Activated CD8-positive, alpha-beta memory T cell treated with anti-CD3 and anti-CD28 coated beads for 36 hours (primary cell): ENCODE results near the gene CACNA2D1. TPM values are rescaled to one million over a fixed set of nuclear protein-coding genes. Genes with fewer than 3 reads are reported as not detected.

Source experiments
- CTCF ChIA-PET: fragments of 350-600 bp; sonication (Branson Sonifier 250); formaldehyde crosslinking; loops from one replicate; lab custom pipeline; 2021; ENCODE audit warnings: antibody characterized with exemption; lab: Charles Lee
- POLR2A ChIA-PET: fragments of 350-600 bp; sonication (Branson Sonifier 250); formaldehyde crosslinking; loops from one replicate; lab custom pipeline; 2021; ENCODE audit warnings: antibody characterized with exemption; lab: Charles Lee
- total RNA-seq, 2 experiments: library from RNA; stranded (reverse); gene quantifications; one replicate each; pipeline ENCODE4 v1.2.3, GENCODE V29; 2021

Gene CACNA2D1
- total RNA-seq, 2 experiments from 2014 or later = not detected

DNA sequence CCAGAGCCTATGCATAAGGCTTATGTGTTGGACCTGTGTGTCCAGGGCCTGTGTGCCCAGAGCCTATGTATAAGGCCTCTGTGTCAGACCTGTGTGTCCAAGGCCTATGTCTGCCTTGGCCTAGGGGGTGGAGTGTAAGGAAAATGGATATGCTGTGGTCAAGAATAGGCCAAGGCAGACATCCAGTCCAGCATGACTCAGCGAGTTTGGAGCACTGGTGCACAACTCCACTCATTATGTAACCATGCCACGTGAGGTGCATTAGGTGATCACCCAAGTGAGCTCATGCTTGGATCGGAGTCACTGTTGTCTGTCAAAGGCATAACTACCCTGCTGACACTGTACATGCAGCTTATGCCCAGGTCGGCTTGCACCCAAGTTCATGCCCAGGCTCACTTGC lies 238.9 kb downstream of the CACNA2D1 start:
- POLR2A ChIA-PET = no interaction called here
- CTCF ChIA-PET = no interaction called here

DNA sequence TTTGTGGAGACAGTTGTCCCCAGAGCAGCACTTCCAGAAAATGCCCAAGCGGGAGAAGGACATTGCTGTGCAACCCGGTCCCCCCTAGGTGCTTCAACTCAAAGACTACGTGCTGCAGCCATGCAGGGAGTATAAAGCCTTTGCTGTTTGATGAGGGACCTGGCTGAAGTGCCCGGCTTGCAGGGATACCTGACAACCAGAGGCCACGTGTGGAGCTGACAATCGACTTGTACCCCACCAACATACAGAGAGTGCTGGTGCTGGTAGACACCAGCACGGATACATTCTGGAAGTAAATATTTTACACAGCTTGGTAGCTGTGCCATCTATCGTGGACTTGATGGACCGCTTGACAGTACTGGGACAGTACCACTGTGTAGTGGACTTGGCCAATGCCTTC lies 240.6 kb downstream of the CACNA2D1 start:
- ChIA-PET POLR2A (no interaction called here), CTCF (no interaction called here)

DNA sequence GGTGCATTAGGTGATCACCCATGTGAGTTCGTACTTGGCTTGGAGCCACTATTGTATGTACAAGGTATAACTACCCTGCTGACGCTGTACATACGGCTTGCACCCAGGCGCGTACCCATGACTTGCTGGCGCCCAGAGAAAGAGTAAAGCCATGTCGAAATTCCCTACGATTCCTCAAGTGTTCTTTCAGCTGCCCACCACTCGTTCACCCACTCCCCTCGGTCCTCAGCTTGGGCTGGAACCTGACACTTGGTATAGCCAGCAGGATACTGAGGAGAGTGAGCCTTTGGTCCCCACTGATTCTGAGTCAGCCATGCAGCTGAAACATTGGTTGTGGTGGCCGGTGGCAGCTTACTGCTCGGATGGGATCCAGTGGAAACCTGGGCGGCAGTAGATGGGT lies 241.5 kb downstream of the CACNA2D1 start:
- CTCF ChIA-PET = no interaction called here
- POLR2A ChIA-PET = no interaction called here

DNA sequence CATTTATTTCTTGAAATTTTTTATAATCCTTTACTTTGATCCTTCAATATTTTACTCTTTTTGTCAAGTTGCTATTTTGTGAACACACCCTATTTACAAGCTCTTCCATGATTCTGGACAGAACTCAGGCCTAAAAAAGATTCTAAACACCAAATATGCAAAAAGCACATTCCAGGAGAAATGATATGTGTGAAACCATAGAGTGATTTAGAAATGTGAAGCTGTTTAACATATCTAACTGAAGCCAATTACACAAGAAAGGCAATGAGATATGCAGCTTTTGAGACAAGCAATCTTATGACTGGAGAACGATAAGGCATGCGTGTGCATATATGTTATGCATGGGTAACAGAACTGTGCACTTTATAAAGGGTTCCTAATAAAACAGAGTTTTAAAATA lies 243.0 kb downstream of the CACNA2D1 start:
- CTCF ChIA-PET = no interaction called here
- POLR2A ChIA-PET = no interaction called here

DNA sequence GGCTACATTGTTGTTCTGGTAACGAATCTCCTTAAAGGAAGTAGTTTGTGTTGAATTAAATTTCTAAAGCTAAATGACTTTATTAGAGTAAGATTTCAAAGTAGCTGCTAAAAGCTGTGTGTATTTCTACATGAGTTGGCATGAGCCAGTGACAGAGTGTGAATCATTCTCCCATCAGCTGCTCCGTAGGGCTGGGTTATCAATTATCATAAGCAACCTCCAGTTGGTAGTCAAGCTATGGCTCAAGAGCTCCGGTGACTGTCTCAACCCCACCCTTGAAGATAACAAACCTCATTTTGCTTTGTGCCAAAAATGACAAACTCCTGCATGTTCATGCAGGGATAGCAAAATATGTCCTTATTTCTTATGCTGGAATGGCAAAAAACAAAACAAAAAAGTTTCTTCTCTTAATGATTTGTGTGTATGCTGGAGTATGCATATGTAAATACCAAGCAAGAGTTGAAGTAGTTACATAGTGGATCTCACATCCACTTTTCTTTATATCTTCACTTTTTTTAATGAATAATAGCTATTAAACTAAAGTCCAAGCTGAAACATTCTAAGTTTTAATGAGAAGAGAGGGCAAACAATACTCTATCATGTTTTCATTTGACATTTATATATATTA lies 249.4 kb downstream of the CACNA2D1 start:
- POLR2A ChIA-PET = no interaction called here
- CTCF ChIA-PET = no interaction called here

DNA sequence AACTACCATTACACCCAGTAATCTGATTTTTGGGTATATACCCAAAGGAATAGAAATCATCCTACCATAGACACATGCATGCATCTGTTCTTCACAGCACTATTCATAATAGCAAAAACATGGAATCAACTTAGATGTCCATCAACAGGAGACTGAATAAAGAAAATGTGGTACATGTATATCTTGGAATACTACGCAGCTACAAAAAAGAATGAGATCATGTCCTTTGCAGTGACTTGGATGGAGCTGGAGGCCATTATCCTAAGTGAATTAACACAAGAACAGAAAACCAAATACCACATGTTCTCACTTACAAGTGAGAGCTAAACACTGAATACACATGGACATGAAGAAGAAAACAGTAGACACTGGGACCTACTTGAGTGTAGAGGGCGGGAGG lies 254.9 kb downstream of the CACNA2D1 start:
- CTCF ChIA-PET = no interaction called here
- POLR2A ChIA-PET = no interaction called here

DNA sequence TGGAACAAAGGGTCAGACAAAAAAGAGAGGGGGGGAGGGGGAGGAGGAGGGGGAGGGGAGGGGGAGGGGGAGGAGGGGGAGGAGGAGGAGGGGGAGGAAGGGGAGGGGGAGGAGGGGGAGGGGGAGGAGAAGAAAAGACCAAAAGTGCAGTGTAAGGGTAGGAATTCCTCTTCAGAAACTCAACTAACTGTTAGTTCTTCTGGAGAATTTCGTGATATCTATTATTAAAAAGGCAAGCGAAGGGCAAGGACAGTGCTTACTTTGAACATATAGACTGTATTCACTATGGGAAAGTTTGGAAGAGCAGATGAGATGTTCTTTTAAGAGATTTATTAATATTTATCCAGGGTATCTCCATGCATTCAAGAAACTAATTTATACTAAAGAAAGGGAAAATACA lies 258.1 kb downstream of the CACNA2D1 start:
- ChIA-PET CTCF (no interaction called here), POLR2A (no interaction called here)

DNA sequence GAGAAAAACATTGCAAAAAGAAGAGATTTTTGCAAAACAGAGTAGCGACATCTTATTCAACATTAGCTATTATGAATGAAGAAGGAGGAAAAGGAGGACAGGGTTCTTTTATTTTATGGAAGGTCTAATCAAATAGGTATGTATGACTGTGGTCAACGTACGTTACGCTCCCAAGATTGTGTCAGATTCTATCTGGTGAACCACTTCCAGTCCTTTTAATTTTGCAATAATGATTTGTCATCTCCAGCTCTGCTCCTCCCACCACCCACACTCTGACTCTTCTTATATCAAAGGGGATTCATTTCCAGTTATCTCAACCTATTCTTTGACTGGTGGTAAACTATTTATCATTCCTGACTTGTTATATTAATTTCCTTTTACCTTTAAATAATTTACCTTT lies 259.9 kb downstream of the CACNA2D1 start:
- ChIA-PET CTCF (interaction anchor here (0.7 kb wide), 1 partner anchor 60 kb away, joined by 4 read pairs; no protein-coding TSS in a partner anchor), POLR2A (no interaction called here)

DNA sequence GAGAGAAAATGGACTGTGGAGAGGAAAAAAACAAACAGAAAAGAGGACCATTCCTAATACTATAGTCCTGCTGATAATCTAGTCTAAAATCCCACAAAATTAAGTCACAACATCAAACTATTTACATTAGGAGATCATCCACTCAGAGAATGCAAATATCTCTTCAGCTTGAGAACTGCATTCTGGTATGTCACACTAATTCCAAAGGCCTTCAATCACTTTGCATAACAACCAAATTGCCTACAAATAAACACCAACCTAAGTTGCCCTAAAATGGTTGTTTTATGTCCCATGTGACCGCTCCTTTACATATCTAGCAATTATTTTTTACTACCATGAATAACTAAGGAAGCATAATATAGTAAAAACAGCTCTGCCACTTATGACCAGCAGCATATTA lies 264.3 kb downstream of the CACNA2D1 start:
- CTCF ChIA-PET = no interaction called here
- POLR2A ChIA-PET = no interaction called here

DNA sequence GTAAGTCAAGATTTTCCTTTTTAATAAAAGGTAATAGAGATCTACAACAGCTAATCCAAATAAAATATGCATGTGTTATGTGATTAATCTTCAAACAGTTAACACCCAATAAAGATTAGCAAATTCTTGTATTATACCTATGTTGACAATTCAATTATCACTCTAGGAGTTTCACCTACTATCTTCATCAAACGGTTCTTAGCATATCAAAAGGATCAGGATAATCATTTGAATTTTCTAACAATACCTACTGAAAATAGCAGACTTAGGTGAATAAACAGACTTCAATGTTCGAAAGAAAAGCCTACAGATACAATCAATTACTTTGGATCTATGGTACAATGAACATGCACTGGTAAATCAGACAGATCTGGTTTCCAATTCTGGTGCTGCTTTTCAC lies 268.3 kb downstream of the CACNA2D1 start:
- CTCF ChIA-PET = no interaction called here
- POLR2A ChIA-PET = no interaction called here

DNA sequence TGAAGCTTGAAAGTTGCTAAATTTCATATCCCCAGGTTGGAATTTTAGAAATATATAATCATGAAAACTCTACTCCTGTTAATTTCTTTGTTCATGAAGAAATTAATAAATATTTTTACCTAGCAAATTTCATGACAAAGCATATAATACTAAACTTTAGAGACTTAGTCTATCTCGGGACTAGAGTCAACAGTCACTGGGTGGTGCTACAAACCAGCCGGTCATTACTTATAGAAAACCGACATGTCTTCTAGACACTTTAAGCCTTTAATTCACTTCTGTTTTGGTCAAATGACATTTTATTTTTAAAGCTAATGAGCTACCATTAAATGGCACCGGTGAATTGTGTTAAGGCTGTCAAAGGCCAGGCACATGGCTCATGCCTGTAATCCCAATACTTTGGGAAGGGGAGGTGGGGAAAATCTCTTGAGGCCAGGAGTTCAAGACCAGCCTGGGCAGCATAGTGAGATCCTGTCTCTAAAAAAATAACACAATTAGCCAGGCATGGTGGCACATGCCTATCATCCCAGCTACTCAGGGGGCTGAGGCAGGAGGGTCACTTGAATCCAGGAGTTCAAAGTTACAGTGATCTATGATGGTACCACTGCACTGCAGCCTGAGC lies 270.1 kb downstream of the CACNA2D1 start:
- POLR2A ChIA-PET = no interaction called here
- CTCF ChIA-PET = no interaction called here

DNA sequence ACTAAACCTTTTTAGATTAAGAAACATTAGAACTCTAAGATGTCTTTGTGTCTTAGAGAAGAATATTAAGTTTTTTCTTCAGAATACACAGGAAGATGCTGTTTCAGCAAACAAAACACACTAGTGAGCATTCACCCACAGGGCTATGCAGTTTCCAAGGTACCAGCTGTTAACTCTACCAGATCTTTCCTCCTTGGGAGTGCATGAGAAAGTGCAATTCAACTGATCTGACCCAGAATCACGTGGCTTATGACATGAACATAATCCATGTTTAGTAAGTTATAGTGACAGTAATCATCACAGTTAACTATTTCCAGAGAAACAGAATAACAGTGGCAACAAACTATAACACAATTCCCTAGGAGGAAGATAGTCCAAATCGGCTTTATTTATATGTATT lies 270.7 kb downstream of the CACNA2D1 start:
- CTCF ChIA-PET = no interaction called here
- POLR2A ChIA-PET = no interaction called here

DNA sequence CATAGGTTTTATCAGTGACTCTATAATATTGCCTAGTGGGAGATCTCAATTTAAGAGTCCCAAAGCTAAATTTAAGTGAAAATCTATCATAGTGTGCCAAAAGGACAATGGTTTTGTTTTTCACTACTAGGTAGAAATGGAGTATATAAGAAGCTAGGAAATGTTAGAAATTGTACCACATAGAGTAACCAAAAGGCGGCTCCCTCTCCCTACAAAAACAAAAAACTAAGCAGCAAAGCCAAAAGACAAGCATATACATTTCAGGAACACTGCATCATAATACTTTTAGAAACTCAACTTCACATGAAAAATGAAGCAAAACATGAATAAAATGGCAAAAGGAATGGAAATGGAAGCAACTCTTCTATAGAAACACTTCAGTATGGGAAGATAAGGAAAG lies 271.6 kb downstream of the CACNA2D1 start:
- POLR2A ChIA-PET = no interaction called here
- CTCF ChIA-PET = no interaction called here

DNA sequence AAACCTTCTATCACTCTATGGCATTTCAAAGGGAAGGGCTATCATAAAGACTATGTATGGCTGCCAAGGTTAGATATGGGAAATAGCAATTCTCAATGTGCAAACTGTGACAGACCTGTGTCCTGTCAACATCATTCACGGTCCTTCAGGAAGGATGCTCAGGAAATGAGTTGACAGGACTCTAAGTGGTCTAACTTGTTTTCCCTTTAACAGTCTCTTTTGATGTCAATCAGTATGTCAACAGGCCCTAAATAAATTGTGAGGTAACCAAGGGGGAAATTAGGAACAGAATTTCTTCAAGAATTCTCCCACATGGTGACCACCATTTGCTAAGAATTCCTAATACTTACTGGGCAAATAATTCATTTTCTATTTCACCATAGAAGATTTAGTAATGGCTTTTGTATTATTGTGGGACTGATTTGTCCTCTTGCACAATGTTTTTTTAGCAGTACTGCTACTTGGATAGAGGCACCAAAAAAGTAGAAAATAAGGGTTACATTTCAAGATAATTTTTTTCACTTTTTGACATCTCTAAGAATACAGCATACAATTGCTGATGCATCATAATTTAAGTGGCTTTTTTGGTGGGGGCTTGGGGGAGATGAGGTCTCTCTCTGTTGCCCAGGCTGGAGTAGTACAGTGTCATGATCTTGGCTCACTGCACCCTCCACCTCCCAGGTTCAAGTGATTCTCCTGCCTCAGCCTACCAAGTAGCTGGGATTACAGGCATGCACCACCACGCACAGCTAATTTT lies 275.8 kb downstream of the CACNA2D1 start:
- ChIA-PET POLR2A (no interaction called here), CTCF (no interaction called here)

DNA sequence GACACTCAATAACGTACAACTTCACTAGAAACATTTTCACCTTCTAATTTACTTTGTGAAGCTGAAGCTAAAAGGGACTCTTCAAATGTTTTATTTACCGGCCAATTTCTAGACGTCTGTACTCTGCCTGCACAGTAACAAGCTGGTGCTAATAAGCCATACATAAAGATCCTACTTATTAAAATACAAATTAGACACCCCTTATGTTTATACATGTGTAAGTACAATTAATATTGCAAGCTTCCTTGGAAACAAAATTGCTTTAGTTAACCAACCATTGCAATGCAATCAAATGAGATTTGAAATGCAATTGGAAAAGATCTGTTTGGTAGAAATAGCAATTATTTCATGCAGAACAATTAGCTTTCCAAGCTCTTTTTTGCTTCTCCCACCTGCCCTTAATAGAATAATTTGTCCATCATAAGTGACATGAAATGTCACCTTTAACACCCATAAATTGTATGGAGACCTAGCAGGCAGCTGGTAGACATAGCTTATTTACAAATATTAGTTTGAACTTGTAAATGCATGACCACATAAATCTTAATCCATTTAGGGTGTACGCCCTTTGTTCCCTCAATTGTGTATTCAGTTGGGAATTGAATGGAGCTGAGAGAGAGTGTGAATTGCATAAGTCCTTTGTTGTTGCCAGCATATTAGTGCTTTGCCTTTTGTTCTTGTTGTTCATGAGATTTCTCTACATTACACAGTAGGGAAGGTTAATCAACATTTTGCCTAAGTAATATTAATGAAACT lies 277.1 kb downstream of the CACNA2D1 start:
- POLR2A ChIA-PET = no interaction called here
- CTCF ChIA-PET = no interaction called here

DNA sequence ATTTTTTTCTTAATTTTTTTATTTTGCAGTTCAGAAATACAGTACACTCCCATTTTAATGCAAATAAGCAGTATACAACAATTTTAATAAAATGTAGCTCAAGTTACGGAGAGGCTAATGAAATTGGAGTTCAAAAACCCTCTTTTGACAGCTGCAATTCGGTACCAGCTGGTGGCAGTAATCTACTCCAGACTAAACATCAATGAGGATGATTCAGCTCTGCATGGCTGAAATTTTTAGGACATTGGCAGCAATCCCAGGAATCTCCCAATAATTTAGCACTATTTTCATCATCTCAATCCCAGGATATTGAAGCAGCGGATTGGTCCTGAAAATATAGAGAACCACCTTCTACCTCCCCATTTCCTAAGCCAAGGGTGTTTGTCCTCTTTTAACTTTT lies 278.8 kb downstream of the CACNA2D1 start:
- ChIA-PET POLR2A (no interaction called here), CTCF (no interaction called here)

DNA sequence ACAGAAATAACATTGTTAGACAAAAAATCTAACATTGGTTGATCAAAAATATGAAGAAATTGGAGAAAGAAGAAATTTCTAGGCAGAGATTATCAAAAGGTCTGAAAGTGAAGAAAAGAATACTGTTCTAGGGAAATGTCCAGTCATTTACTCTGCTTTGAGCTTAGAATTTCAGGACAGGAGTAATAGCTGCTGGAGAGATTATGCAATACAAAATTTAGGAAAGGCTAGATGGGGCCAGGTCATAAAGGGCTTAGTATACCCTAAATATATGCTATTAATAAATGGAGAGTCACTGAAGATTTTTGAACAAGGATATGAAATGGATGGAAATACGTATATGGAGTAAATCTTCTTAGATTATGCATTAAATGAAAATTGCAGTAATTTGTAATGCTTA lies 279.2 kb downstream of the CACNA2D1 start:
- POLR2A ChIA-PET = no interaction called here

DNA sequence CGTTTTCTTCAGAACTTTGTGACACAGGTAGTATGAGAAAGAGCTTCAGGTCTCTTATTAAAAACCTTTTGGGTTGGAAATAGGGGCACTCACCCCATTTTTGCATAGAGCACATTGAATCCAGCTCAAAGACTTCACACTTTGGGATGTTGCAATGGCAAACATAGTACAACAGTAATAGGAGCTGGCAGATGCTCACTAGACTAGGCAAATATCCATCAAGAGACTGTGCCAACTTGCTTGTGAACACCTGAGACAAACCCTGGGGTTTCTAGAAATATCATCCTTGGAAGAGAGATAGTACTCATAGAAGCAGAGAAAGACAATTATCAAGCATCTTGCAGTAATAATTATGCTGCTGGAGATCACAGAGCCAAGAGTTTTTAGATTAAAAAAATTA lies 280.0 kb downstream of the CACNA2D1 start:
- POLR2A ChIA-PET = no interaction called here
- CTCF ChIA-PET = no interaction called here

More for the DNA sequence above, 279.2 kb downstream of the CACNA2D1 start:
- CTCF ChIA-PET = no interaction called here

DNA sequence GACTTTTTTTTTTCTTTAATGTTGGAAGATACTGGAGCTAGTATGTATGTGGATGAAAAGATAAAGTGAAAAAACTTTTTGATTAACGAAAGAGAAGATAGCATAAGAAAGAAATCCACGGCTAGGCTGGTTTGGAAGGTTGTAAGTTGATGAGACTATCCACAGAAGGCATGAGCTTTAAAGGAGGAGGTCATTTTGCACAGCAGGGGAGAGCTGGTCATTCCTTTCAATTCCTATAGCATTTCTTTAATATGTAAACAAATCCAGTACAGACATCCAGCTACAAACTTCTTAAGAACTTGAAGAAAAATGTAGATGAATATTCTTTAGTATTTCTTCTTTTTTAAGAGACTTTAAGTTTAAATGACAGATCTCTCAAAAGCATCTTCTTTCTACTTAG lies 281.3 kb downstream of the CACNA2D1 start:
- ChIA-PET CTCF (no interaction called here), POLR2A (no interaction called here)

DNA sequence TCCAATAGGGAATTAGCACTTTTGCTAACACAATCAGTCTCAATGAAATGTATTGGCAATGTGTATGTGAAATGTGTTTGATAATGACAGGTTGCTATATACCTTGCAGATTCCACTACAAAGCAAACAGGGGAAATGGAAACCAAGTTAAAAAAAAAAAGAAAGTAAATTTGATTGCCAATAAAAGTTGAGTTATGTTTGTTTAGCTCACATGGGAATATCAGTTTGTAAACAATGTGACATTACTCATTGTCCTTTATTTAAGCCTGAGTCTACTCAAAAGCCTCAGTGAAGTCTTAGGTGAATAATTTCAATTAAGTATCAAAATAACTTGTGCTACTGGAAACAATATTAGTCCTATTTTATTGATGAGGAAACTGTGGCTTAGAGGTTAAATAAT lies 285.2 kb downstream of the CACNA2D1 start:
- ChIA-PET POLR2A (no interaction called here), CTCF (no interaction called here)
